ENCODE data around the gene MCF2L2. TPM values are rescaled to one million over a fixed set of nuclear protein-coding genes. Genes with fewer than 3 reads are reported as not detected.

Gene MCF2L2
- polyA plus RNA-seq, 1 donor from 2014 or later, result 9.3 TPM

DNA sequence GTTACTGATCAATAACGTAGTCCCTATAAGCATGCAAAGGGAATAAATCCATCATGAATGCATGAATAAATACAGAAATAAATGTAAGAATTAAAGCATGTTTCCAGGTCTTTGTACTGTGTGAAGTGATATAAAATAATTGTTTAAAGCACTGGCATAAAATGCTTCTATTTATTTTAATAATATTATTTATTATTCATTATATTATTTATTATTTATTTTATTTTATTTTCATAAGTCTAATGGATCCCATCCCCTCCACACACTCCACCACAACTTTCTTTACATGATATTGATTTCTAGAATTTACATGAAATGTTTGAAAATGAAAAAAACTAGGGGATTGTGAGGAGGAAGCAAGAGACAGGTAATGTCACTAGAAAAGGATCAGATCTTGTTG is 73.5 kb downstream of the MCF2L2 start:
- Histone ChIP-seq H3K36me3 (ENCODE audit: insufficient read depth, low read length) (no peaks in the 10 kb centered on the region), H4K20me1 (ENCODE audit: insufficient read depth) (no peaks in the 10 kb centered on the region), H3K27me3 (ENCODE audit: insufficient read depth, low read depth, low read length) (no peaks in the 10 kb centered on the region), H3K27ac (ENCODE audit: low read length) (no peak overlapping the region), H3K4me2 (ENCODE audit: low read length) (no peak overlapping the region), H3K9me3 (ENCODE audit: low read length) (no peaks in the 10 kb centered on the region), H3K4me3 (ENCODE audit: low read length) (no peak overlapping the region), H3K9me2 (ENCODE audit: insufficient read depth, low read length) (no peaks in the 10 kb centered on the region), H3K9ac (ENCODE audit: low read length) (no peak overlapping the region), H3K79me2 (replicated peaks; ENCODE audit: insufficient read depth, low read length) (no peaks in the 10 kb centered on the region), H2AFZ (ENCODE audit: low read depth, low read length) (no peak overlapping the region), H3F3A (ENCODE audit: insufficient read depth, low read length, poor library complexity, severe bottlenecking) (no peaks in the 10 kb centered on the region)
- TF ChIP-seq, protein P1, sequence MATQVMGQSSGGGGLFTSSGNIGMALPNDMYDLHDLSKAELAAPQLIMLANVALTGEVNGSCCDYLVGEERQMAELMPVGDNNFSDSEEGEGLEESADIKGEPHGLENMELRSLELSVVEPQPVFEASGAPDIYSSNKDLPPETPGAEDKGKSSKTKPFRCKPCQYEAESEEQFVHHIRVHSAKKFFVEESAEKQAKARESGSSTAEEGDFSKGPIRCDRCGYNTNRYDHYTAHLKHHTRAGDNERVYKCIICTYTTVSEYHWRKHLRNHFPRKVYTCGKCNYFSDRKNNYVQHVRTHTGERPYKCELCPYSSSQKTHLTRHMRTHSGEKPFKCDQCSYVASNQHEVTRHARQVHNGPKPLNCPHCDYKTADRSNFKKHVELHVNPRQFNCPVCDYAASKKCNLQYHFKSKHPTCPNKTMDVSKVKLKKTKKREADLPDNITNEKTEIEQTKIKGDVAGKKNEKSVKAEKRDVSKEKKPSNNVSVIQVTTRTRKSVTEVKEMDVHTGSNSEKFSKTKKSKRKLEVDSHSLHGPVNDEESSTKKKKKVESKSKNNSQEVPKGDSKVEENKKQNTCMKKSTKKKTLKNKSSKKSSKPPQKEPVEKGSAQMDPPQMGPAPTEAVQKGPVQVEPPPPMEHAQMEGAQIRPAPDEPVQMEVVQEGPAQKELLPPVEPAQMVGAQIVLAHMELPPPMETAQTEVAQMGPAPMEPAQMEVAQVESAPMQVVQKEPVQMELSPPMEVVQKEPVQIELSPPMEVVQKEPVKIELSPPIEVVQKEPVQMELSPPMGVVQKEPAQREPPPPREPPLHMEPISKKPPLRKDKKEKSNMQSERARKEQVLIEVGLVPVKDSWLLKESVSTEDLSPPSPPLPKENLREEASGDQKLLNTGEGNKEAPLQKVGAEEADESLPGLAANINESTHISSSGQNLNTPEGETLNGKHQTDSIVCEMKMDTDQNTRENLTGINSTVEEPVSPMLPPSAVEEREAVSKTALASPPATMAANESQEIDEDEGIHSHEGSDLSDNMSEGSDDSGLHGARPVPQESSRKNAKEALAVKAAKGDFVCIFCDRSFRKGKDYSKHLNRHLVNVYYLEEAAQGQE (IDR thresholded peaks at IDR 0.05; ENCODE audit: borderline replicate concordance), result no peak
- TF ChIP-seq POLR2AphosphoS5 (IDR thresholded peaks at IDR 0.05) (no peak), EZH2 (IDR thresholded peaks at IDR 0.05; ENCODE audit: borderline replicate concordance, insufficient read depth, low read length, poor library complexity, severe bottlenecking) (no peak), RAD21 (conservative IDR thresholded peaks at IDR 0.05) (no peak), EP300 (conservative IDR thresholded peaks at IDR 0.05; ENCODE audit: poor library complexity, severe bottlenecking) (no peak), SMC3 (conservative IDR thresholded peaks at IDR 0.05; ENCODE audit: poor library complexity) (no peak), TAF1 (IDR thresholded peaks at IDR 0.05; ENCODE audit: low read depth) (no peak), CTCF (IDR thresholded peaks at IDR 0.05; ENCODE audit: poor library complexity, severe bottlenecking) (no peak), MXI1 (conservative IDR thresholded peaks at IDR 0.05; ENCODE audit: poor library complexity, severe bottlenecking) (no peak)

- Histone ChIP-seq H3K9me3 (ENCODE audit: low read length) (no peaks in the 10 kb centered on the region), H3F3A (ENCODE audit: insufficient read depth, low read length, poor library complexity, severe bottlenecking) (no peaks in the 10 kb centered on the region)
Measured at GRCh38 chr3:183354325-183354831, 74.0 kb downstream of the MCF2L2 start.

More at GRCh38 chr3:183354325-183354831, 74.0 kb downstream of the MCF2L2 start:
- H2AFZ ChIP-seq (ENCODE audit: low read depth, low read length), result no peak overlapping the region
- no peaks in the 10 kb centered on the region for H3K9me2 ChIP-seq (ENCODE audit: insufficient read depth, low read length)
- no peaks in the 10 kb centered on the region for H4K20me1 ChIP-seq (ENCODE audit: insufficient read depth)
- no peak overlapping the region for H3K4me3 ChIP-seq (ENCODE audit: low read length)
- no peaks in the 10 kb centered on the region for H3K79me2 ChIP-seq (replicated peaks; ENCODE audit: insufficient read depth, low read length)
- H3K9ac ChIP-seq (ENCODE audit: low read length), result no peak overlapping the region
- no peak for TF ChIP-seq EZH2 (IDR thresholded peaks at IDR 0.05; ENCODE audit: borderline replicate concordance, insufficient read depth, low read length, poor library complexity, severe bottlenecking)
- no peak for TF ChIP-seq TAF1 (IDR thresholded peaks at IDR 0.05; ENCODE audit: low read depth)
- TF ChIP-seq CTCF (IDR thresholded peaks at IDR 0.05; ENCODE audit: poor library complexity, severe bottlenecking), result no peak
- TF ChIP-seq, protein P1 (IDR thresholded peaks at IDR 0.05; ENCODE audit: borderline replicate concordance), result no peak
- TF ChIP-seq POLR2AphosphoS5 (IDR thresholded peaks at IDR 0.05), result no peak
- no peak for TF ChIP-seq RAD21 (conservative IDR thresholded peaks at IDR 0.05)
- no peak overlapping the region for H3K27ac ChIP-seq (ENCODE audit: low read length)
- H3K36me3 ChIP-seq (ENCODE audit: insufficient read depth, low read length), result no peaks in the 10 kb centered on the region
- H3K27me3 ChIP-seq (ENCODE audit: insufficient read depth, low read depth, low read length), result no peaks in the 10 kb centered on the region
- no peak overlapping the region for H3K4me2 ChIP-seq (ENCODE audit: low read length)
